NCI-H446 (cell line): ENCODE data around the gene LSM2.

ENCODE experiments used
- DNase-seq, 2 experiments: peaks; one replicate each; lab custom pipeline; 2025; lab: John Stamatoyannopoulos, UW

LSM2 gene

DNA sequence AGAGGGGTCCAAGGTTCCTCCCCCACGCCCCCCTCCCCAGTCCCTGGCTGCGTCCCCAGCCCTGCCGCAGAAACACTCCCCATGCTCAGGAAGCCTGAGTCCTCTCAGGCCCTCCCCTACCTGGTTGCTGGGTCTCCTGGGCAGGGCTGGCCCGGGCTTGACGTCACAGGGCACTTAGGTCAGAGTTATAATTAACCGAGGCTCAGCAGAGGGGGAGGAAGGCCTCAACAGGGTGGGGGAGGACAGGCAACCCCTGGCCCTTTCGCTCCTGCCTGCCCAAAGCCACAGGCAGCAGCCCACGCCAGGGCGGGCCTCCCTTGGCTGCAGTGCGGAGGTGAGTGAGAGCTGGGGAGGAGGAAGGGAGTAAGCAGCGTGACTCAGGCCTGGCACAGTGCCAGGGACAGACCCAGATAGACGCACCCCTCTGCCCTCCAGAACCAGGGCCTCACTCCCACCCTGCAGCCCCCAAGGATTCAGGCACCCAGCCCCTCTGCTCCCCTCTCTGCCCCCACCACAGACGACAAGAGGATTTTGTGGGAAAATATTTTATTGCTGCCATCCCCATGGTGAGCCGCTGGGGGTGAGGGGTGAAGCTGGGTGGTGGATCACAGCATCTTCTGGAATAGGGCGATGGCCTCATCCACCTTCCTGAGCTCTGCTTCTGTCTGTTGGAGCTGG lies 29.6 kb downstream of the LSM2 start, which contains the start of gene VWA7:
TSS of gene VWA7 (minus strand) at position 340 of the 678 bp plus-strand sequence. CDS start 549 bp downstream, outside the sequence.
- DNase-seq = no peak

GRCh38 chr6:31776485-31776988 lies 30.2 kb downstream of the LSM2 start:
- DNase-seq = no peak

GRCh38 chr6:31775633-31776484 lies 30.9 kb downstream of the LSM2 start:
- DNase-seq = no peak

- no peak for DNase-seq
Measured at GRCh38 chr6:31775184-31775583, 31.6 kb downstream of the LSM2 start.

GRCh38 chr6:31771992-31772358 lies 34.8 kb downstream of the LSM2 start:
- no peak for DNase-seq

DNA sequence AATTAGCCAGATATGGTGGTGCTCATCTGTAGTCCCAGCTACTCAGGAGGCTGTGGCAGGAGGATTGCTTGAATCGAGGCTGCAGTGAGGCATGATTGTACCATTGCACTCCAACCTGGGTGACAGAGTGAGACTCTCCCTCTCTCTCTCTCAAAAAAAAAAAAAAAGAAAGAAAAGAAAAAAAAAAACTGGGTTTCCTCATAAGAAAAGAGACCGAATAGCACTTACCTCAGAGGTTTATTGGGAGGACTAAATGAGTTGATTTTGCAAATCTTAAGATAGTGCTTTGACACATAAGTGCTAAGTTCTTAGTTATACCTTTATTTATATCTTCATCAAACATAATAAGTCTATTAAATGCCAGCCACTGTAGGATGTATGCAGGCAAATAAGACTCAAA lies 35.9 kb downstream of the LSM2 start:
- DNase-seq = no peak

GRCh38 chr6:31769684-31770371 lies 36.9 kb downstream of the LSM2 start:
- peak in 1 of 2 experiments; percentile 29 for DNase-seq

GRCh38 chr6:31768363-31769257 lies 38.2 kb downstream of the LSM2 start:
- DNase-seq = no peak

- no peak for DNase-seq
Measured at GRCh38 chr6:31767096-31767645, 39.6 kb downstream of the LSM2 start.

- DNase-seq = no peak
Measured at GRCh38 chr6:31765910-31766794, 40.6 kb downstream of the LSM2 start.

GRCh38 chr6:31765559-31765909 lies 41.2 kb downstream of the LSM2 start:
- DNase-seq = no peak

- no peak for DNase-seq
Measured at GRCh38 chr6:31764198-31764597, 42.6 kb downstream of the LSM2 start.

- no peak for DNase-seq
Measured at GRCh38 chr6:31763619-31763940, 43.2 kb downstream of the LSM2 start.

DNA sequence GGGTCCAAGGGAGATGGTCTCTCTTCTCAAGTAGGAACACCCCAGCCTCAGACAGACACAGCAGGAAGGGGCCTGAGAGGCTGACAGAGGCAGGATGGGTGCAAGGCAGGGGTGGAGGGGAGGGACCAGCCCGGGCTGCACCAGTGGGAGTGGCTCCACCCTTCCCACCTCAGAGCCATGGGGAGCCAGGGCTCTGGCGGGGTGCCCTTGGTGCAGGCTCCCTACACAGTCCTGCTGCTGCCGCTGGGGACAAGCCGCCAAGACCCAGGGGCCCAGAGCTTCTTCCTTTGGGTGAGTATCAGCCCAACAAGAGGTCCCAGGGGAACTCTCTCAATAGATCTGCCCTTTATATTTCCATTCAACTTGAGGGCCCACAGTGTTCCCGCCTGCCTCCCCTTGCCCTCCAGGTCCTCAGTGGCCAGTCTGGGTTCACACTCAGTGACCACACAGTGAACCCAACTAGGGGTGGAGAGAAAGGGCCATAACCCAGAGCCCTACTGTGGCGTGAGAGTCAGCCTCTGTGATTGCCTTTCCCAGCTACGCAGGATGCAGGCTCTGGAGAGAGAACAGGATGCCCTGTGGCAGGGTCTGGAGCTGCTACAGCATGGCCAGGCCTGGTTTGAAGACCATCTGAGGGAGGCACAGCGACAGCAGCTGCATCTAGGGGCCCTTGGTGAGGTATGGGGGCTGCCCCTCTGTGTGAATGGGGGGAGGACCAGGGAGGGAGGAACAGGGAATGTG lies 43.7 kb downstream of the LSM2 start:
- no peak for DNase-seq

- DNase-seq = no peak
Measured at GRCh38 chr6:31762356-31762755, 44.4 kb downstream of the LSM2 start, which contains the start of gene SAPCD1. TSS of gene SAPCD1 (plus strand) at chr6:31762656. CDS start at chr6:31763055, 399 bp downstream.

DNA sequence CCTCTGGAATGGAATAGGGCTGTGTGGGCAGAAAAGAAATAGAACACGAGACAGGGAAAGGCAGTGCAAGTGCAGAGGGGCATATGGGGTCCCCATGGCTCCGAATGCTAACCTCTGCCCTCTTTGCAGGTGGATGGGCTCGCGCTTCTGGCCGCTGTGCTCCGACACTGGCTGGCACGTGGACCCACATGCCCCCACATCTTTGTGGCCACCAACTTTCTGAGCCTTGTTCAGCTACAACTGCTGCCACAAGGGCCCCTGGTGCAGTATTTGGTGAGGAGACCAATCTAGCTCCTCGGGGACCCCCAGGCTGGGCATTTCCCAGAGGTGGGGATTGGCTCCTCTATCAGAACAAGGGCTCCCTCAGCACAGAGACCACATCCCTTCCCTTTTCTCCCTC lies 45.4 kb downstream of the LSM2 start:
- no peak for DNase-seq

DNA sequence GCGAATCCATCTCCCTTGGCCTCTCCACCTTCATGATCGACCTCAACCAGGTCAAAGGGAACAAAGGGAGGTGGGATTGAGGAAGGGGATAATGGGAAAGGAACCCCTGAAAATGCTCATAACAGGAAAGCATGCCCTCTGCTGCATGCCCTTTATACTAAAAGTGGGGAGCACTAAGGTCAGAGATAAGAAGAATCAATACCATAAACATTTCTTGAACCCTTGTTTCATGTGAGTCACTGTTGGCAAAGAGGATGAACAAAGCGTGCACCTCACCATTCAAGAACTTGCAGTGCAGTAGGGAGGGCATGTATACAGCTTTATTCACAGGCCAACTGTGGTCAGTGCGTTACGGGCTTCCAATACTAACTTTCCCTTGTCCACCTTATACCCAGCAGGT lies 46.0 kb downstream of the LSM2 start:
- no peak for DNase-seq

GRCh38 chr6:31758281-31758680 lies 48.5 kb downstream of the LSM2 start:
- DNase-seq = no peak

GRCh38 chr6:31752739-31753319 lies 53.9 kb downstream of the LSM2 start:
- DNase-seq = no peak
